Lower lobe of right lung (tissue), 2 donors: Measurements from ENCODE around the gene DDIAS. TPM values are rescaled to one million over a fixed set of nuclear protein-coding genes. Genes with fewer than 3 reads are reported as not detected.
"Not testable (repeated sequence)": the region's sequence is repeated elsewhere in the genome, so short reads cannot be mapped to it uniquely, and the experiment has no call there.

Source experiments
- ATAC-seq, 2 donors: fragments of 200-7000 bp; cut with Tn5 transposase; one replicate each; pipeline ENCODE4 v1.9.1; 2020 to 2022; ENCODE audit warnings: mild to moderate bottlenecking in 2 of 2, moderate library complexity in 2 of 2
- DNase-seq: peaks from one replicate; pipeline ENCODE4 v3.0.0-alpha.2; 2020
- H3K27ac ChIP-seq: fragments of 200-600 bp; one replicate; pipeline ENCODE4 v1.8.0; 2022
- H3K27me3 ChIP-seq: fragments of 200-600 bp; one replicate; pipeline ENCODE4 v1.8.0; 2022; ENCODE audit warnings: low read depth
- H3K36me3 ChIP-seq: fragments of 200-600 bp; one replicate; pipeline ENCODE4 v1.8.0; 2022; ENCODE audit warnings: mild to moderate bottlenecking
- H3K4me1 ChIP-seq: fragments of 200-600 bp; one replicate; pipeline ENCODE4 v1.8.0; 2022
- H3K4me3 ChIP-seq: fragments of 200-600 bp; one replicate; pipeline ENCODE4 v1.8.0; 2022; ENCODE audit warnings: mild to moderate bottlenecking
- H3K9me3 ChIP-seq: fragments of 200-600 bp; one replicate; pipeline ENCODE4 v1.8.0; 2022
- intact Hi-C: fragments of 100-400 bp; cut with DNase I; formaldehyde crosslinking; loops from one replicate; pipeline ENCODE4 v1.11.0; 2022
- total RNA-seq: library from RNA; stranded (reverse); fragmentation: NEBNext Ultra II Directional; extraction: Animal tissue kit (Norgen Biotek cat#: 25700); gene quantifications from one replicate; pipeline ENCODE4 v1.2.1, GENCODE V29; 2021
- TF ChIP-seq, protein P1 (sequence below): fragments of 200-600 bp; IDR thresholded peaks from one replicate; pipeline ENCODE4 v1.8.0; 2022; ENCODE audit warnings: antibody characterized with exemption, mild to moderate bottlenecking
- donor health status: DM: no; HTN: yes; CAD: no; lungs with severe emphysema.

The DDIAS gene
- total RNA-seq, 1 donor from 2014 or later: 13.3 TPM

DNA sequence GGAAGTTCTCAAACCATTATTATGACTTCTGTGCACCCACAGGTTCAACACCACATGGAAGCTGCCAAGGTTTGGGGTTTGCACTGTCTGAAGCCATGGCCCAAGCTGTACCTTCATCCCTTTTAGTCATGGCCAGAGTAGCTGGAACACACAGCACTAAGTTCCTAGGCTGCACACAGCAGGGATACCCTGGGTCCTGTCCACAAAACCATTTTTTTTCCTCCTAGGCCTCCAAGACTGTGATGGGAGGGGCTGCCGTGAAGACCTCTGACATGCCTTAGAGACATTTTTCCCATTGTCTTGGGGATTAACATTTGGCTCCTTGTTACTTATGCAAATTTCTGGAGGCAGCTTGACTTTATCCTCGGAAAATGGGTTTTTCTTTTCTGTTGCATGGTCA is 42.7 kb downstream of the DDIAS start:
- Histone ChIP-seq H3K4me1 (no peaks in the 10 kb centered on the region), H3K27me3 (no peaks in the 10 kb centered on the region), H3K27ac (no peak overlapping the region), H3K9me3 (no peaks in the 10 kb centered on the region), H3K36me3 (no peaks in the 10 kb centered on the region), H3K4me3 (no peak overlapping the region)
- intact Hi-C loops: no loop called here
- DNase-seq (no peak), ATAC-seq (no peak)
- TF ChIP-seq, protein P1, sequence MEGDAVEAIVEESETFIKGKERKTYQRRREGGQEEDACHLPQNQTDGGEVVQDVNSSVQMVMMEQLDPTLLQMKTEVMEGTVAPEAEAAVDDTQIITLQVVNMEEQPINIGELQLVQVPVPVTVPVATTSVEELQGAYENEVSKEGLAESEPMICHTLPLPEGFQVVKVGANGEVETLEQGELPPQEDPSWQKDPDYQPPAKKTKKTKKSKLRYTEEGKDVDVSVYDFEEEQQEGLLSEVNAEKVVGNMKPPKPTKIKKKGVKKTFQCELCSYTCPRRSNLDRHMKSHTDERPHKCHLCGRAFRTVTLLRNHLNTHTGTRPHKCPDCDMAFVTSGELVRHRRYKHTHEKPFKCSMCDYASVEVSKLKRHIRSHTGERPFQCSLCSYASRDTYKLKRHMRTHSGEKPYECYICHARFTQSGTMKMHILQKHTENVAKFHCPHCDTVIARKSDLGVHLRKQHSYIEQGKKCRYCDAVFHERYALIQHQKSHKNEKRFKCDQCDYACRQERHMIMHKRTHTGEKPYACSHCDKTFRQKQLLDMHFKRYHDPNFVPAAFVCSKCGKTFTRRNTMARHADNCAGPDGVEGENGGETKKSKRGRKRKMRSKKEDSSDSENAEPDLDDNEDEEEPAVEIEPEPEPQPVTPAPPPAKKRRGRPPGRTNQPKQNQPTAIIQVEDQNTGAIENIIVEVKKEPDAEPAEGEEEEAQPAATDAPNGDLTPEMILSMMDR: no peak

DNA sequence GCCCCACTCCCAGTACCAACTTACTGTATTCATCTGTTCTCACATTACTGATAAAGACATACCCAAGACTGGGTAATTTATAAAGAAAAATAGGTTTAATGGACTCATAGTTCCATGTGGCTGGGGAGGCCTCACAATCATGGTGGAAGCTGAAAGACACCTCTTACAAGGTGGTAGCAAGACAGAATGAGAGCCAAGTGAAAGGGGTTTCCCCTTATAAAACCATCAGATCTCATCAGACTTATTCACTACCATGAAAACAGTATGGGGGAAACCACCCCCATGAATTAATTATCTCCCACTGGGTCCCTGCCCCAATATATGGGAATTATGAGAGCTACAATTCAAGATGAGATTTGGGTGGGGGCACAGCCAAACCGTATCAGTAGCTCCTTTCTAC is 43.5 kb downstream of the DDIAS start:
- ATAC-seq, intact Hi-C loops, DNase-seq, H3K4me1 ChIP-seq, H3K4me3 ChIP-seq, H3K36me3 ChIP-seq, H3K27me3 ChIP-seq, H3K9me3 ChIP-seq, H3K27ac ChIP-seq: not testable (repeated sequence)

DNA sequence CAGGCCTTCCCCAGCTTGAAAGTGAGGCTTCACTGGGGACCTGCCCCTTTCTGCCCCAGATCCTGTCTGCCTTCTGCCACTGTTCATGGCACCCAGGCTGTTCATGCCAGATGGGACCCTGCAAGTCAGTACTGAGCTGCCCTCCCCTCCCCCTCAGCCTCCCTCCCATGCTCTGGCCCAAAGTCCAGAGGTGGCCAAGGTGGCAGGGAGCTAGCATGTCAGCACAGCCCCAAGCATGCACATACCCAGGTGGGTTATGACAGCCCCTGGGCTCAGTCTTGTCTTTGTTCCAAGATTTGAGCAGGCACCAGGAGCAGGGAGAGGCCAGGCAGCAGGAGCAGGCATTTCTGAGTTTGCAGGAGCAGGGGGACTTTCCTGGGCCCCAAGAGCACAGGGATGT is 44.1 kb downstream of the DDIAS start:
- Histone ChIP-seq H3K36me3 (no peaks in the 10 kb centered on the region), H3K27ac (no peak overlapping the region), H3K27me3 (no peaks in the 10 kb centered on the region), H3K4me3 (no peak overlapping the region), H3K4me1 (no peaks in the 10 kb centered on the region), H3K9me3 (no peaks in the 10 kb centered on the region)
- TF ChIP-seq, protein P1: no peak
- intact Hi-C loops: no loop called here
- no peak for DNase-seq
- peak in 1 of 2 donors; percentile 29 for ATAC-seq

DNA sequence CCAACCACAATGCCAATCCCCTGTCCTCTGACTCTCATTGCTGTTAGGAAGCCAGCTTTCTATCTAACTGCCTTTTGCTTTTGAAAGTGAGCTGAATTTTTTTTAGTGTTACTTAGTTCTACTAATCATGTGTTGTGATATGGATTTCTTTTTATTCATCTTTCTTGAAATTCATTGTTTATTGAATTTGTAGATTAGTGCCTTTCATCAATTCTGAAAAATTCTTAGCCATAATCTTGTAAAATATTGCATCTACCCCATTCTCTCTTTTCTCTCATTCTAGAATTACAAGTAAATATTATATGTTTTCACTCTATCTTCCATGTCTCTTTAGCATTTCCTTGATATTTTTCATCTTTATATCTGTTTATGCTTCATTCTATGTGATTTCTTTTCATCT is 47.8 kb downstream of the DDIAS start:
- no peak for DNase-seq
- ATAC-seq: no peak
- H3K36me3 ChIP-seq: no peaks in the 10 kb centered on the region
- intact Hi-C loops: no loop called here
- no peaks in the 10 kb centered on the region for H3K27me3 ChIP-seq
- no peaks in the 10 kb centered on the region for H3K9me3 ChIP-seq
- TF ChIP-seq, protein P1: no peak
- H3K4me3 ChIP-seq: no peak overlapping the region
- no peaks in the 10 kb centered on the region for H3K4me1 ChIP-seq
- no peak overlapping the region for H3K27ac ChIP-seq

DNA sequence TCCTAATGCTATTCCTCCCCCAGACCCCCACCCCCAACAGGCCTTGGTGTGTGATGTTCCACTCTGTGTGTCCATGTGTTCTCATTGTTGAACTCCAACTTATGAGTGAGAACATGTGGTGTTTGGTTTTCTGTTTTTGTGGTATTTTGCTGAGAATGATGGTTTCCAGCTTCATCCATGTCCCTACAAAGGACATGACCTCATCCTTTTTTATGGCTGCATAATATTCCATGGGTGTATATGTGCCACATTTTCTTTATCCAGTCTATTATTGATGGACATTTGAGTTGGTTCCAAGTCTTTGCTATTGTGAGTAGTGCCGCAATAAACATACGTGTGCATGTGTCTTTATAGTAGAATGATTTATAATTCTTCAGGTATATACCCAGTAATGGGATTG is 49.0 kb downstream of the DDIAS start:
- ATAC-seq, H3K4me1 ChIP-seq, H3K9me3 ChIP-seq, H3K27ac ChIP-seq, intact Hi-C loops, H3K36me3 ChIP-seq, DNase-seq, H3K4me3 ChIP-seq, H3K27me3 ChIP-seq: not testable (repeated sequence)

DNA sequence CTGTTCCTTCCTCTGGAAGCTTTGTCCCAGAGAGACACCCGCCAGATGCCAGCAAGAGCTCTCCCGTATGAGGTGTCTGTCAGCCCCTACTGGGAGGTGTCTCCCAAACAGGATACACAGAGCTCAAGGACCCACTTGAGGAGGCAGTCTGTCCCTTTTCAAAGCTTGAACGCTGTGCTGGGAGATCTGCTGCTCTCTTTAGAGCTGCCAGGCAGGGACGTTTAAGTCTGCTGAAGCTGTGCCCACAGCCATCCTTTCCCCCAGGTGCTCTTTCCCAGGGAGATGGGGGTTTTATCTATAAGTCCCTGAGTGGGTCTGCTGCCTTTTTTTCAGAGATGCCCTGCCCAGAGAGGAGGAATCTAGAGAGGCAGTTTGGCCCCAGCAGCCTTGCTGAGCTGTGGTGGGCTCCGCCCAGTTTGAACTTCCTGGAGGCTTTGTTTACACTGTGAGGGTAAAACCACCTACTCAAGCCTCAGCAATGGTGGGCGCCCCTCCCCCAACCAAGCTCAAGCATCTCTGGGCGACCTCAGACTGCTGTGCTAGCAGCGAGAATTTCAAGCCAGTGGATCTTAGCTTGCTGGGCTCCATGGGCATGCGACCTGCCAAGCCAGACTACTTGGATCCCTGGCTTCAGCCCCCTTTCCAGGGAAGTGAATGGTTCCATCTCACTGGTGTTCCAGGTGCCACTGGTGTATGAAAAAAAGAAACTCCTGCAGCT is 54.4 kb downstream of the DDIAS start:
- H3K27ac ChIP-seq, intact Hi-C loops, H3K9me3 ChIP-seq, H3K4me1 ChIP-seq, H3K36me3 ChIP-seq, H3K4me3 ChIP-seq, H3K27me3 ChIP-seq, ATAC-seq: not testable (repeated sequence)
- peak; percentile 68 for DNase-seq

DNA sequence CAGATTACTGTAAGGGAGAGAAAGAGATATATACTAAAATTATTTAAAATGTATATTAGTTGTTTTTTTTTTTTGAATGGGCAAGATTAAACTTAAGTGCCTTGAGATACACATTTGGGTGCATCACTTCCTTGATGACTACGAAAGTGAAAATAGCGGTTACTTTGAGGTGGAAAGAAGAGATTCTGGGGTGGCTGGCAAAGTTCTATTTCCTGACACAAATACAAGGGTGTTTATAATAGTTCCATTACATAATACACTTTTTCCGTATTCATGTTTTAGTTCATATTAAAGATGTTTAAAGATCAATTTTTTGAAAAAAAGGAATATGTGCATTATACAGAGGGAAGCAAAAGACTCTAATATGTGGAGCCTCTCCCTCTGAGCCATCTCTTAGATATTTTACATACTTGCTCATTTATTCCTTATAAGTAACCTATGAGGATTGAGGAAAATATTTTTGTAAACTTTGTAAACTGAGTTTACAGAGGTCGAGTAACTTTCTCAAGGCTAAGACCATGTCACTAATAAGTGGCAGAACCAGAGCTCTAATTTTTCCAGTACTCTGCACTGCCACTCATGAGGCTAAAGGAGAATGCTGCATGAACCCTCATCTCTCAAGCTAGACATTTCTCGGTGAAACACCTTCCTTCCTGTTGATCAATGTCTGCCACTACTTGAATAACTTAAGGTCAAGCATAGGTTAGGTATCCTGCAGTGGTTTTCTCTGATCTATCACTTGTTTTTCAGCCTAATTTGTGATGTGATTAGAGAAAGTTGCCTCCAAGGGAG is 58.6 kb downstream of the DDIAS start:
- H3K9me3 ChIP-seq: no peaks in the 10 kb centered on the region
- peak; percentile 32 to 35 for ATAC-seq
- TF ChIP-seq, protein P1: no peak
- H3K4me3 ChIP-seq: no peak overlapping the region
- H3K4me1 ChIP-seq: peaks cover 6% of the 10 kb centered on the region
- intact Hi-C loops: no loop called here
- DNase-seq: no peak
- no peaks in the 10 kb centered on the region for H3K36me3 ChIP-seq
- no peaks in the 10 kb centered on the region for H3K27me3 ChIP-seq
- no peak overlapping the region for H3K27ac ChIP-seq
